Mononuclear cell (primary cell): ENCODE measurements around the gene SAMD10. TPM values are rescaled to one million over a fixed set of nuclear protein-coding genes. Genes with fewer than 3 reads are reported as not detected.
"Not testable (repeated sequence)": the region's sequence is repeated elsewhere in the genome, so short reads cannot be mapped to it uniquely, and the experiment has no call there.

ENCODE experiments used
- H3K27me3 ChIP-seq: 2 replicates; pipeline ENCODE4 v1.6.0; 2011; ENCODE audit warnings: low read length, control low read depth; ENCODE audit not compliant: insufficient read depth
- H3K4me1 ChIP-seq: 2 replicates; pipeline ENCODE4 v1.5.1; 2011; ENCODE audit warnings: mild to moderate bottlenecking, low read length, control low read depth; ENCODE audit not compliant: insufficient read depth
- H3K4me3 ChIP-seq: 2 replicates; pipeline ENCODE4 v1.5.1; 2011; ENCODE audit warnings: mild to moderate bottlenecking, low read length, moderate library complexity
- H3K9me3 ChIP-seq: 2 replicates; pipeline ENCODE4 v1.5.1; 2011; ENCODE audit warnings: low read depth, mild to moderate bottlenecking, control low read depth, low read length
- total RNA-seq: library from RNA; depleted of rRNA; stranded (reverse); fragments of >200 nt; gene quantifications from one replicate; pipeline ENCODE4 v1.2.3, GENCODE V29; 2012

SAMD10 gene
- total RNA-seq, 1 donor, result 2.3 TPM

DNA sequence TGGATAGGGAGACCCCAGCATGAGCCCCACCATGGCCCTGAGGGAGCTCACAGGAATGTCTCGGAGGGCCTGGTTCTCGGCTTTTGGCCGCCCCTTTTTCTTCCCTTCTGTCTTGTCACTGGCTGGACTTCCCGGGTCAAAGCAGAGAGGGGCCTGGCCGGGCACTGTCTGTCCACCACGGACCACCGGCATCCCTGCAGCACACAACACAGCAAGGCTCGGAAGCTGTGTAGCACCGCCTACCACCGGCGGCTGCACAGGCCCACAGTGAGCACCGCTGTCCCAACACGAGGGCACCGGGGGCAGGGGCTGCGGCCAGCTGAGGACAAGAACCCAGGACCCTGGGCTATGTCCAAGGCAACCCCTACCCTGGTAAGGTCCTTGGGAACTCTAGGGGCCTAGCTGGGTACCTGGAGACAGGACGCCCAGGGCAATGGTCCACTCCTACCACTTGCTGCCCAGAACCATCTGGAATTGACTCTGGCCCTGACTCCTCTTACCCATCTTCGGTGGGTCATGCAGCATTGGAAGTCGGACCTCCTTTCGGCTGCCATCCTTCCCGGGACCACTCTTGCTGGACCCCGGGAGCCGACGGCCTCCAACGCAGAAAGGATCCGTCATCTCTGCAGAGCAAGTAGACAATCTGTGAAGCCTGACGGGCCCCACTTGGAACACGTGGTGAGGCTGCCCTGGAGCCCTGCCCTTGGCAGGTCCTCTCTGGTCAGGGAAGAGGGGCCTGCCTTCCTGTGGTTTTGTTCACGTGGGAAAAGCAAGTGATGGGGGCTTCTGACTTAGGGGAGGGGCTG, 11.9 kb downstream of the SAMD10 start:
- Histone ChIP-seq H3K4me3 (no peak overlapping the region), H3K27me3 (no peaks in the 10 kb centered on the region), H3K4me1 (peaks cover 13% of the 10 kb centered on the region), H3K9me3 (no peaks in the 10 kb centered on the region)

DNA sequence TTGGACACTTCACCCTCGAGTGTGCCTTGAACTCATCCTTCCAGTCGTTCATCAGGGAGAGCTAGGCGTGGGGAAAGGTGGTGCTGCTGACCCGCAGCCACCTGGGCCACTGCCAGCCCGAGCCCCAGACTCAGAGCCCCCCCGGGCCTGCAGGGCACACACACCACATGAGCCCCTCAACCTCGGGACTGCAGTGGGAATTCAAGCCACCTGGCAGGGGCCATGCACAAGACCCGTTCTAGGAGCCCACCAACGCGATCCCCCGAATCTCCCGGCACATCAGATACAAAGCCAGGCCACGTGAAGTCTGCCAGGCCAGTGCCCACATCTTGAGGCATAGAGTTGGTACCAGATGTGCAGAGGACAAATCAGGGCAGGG, 12.5 kb downstream of the SAMD10 start:
- H3K9me3 ChIP-seq, result no peaks in the 10 kb centered on the region
- no peak overlapping the region for H3K4me3 ChIP-seq
- H3K27me3 ChIP-seq, result no peaks in the 10 kb centered on the region
- H3K4me1 ChIP-seq, result peaks cover 13% of the 10 kb centered on the region

DNA sequence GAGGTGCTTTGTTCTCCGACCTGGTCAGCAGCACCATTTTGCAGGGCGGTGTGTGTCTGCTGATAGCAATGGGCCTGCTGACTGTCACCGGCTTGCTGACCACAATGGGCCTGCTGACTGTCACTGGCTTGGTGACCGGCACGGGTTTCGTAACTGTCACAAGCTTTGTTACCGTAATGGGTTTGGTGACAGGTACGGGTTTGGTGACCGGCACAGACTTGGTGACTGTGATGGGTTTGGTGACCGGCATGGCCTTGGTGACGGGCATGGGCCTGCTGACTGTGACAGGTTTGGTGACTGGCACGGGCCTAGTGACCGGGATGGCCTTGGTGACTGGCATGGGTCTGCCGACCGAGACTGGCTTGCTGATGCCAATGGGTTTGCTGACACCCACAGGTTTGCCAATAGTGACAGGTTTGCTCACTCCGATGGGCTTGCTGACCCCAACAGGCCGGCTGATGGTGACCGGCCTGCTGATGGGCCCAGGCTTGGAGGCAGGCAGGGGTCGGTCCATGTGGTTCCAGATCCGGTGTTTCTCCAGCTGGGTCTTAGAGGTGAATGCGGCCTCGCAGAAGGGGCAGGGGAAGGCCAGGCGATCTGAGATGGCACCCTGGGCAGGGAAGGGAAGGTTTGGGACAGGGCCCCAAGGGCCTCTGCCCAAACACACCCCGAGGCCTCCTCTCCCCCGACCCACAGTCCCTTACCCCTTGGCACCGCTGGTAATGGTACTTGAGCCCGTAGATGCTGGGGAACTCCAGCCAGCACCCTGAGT, 13.1 kb downstream of the SAMD10 start:
- H3K4me3 ChIP-seq, result no peak overlapping the region
- H3K4me1 ChIP-seq, result peaks cover 13% of the 10 kb centered on the region
- H3K27me3 ChIP-seq, result no peaks in the 10 kb centered on the region
- H3K9me3 ChIP-seq, result no peaks in the 10 kb centered on the region

DNA sequence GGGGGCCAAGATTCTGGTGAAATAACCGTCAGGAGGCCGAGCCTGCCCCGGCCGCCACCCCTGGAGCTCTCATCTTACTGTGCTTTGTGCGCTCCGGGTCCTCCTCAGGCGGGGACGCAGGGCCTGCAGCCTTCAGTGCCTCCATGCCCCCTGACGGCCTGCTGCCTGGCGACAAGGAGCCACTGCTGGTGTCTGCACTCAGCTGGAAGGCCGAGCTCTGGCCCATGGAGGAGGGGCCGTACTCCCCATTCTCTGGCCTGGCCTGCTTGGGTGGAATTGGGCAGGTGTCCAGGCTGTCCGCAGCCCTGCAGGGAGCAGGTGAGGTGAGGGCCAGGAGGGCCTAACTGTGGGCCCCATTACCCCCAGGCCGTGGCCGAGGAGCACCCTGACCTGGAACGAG, 15.0 kb downstream of the SAMD10 start:
- no peak overlapping the region for H3K4me3 ChIP-seq
- peaks cover 8% of the 10 kb centered on the region for H3K4me1 ChIP-seq
- no peaks in the 10 kb centered on the region for H3K9me3 ChIP-seq
- H3K27me3 ChIP-seq, result no peaks in the 10 kb centered on the region

DNA sequence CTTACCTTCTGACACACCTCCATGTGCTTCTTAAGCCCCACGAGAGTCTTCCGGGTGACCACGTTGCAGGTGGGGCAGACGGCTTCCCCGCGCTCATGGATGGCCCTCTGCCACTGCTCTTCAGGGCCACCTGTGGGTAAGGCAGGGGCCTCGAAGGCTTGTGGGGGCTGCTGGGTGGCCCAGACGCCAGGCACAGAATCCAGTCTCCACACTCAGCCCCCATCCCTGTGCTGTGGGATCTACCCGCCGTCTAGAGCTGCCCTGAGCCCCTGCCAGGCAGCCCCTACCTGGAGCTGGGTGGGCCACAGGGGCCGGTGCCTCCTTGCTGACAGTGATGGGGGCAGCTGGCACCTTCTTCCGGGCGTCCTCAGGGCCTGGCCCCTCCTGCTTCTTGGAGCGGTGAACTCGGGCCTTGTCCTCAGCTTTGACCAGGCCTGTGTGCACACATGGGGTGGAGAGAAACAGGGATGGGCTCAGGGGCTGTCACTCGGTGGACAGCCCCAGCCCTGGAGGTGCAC, 15.6 kb downstream of the SAMD10 start:
- H3K27me3 ChIP-seq, result no peaks in the 10 kb centered on the region

DNA sequence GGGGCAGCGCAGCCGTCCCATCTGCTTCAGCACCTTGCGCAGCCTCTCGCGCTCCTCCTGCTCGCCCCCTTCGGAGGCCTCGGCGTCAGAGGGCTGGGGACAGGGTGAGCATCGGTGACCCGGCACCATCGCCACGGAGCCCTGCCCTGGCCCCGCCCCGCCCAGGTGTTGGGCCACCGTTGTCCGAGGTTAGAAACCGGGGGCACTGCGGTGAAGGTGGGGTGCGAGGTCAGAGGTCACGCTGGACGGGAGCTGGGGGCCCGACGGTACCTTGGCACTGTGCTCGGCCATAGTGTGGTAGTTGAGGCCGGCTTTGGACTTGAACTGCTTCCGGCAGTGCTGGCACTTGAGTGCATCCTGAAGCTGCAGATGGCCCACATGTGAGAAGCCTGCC, 16.1 kb downstream of the SAMD10 start:
- Histone ChIP-seq H3K4me3 (no peak overlapping the region), H3K27me3 (no peaks in the 10 kb centered on the region), H3K4me1 (no peaks in the 10 kb centered on the region), H3K9me3 (no peaks in the 10 kb centered on the region)

More for the DNA sequence above, 15.6 kb downstream of the SAMD10 start:
- Histone ChIP-seq H3K4me3 (no peak overlapping the region), H3K4me1 (peaks cover 4% of the 10 kb centered on the region), H3K9me3 (no peaks in the 10 kb centered on the region)

DNA sequence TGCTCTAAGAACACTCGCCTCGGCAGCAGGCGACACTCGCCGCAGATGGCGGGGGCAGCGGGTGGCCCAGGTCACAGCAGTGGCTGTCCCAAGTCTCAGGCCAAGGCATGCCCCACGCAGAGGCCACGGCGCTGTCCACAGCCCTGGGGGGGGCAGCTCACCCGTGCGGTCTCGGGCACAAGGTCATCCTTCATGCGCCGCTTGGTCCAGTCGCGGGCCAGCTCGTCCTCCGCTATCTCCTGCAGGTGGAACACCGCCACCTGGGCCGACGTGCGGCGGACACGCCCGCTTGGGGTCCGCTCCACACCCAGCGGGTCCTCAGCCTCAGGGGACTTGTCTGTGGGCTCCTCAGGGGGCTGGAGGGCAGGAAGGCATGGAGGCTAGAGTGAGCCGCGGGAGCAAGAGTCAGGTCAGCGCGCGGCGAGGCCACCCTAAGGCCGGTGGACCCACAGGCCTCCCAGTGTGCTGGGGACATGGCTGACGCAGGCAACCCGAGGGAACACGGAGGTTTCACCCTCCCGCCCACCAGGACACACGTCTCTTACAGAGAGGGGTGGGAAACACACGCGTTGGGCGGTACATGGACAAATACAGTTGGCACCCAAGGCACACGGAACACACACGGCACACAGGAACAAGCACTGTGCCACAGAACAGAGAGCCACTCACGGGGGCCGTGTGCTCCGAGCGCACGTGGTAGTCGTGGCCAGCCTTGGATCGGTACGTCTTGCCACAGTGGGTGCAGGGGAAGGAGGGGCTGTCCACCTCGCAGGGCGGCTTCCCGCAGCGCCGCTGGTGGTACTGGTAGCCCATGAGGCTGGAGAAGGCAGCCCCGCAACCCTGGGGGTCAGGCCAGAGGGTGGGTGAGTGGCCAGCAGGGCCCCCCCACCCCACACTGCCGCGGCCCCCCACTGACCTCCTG, 16.8 kb downstream of the SAMD10 start:
- no peaks in the 10 kb centered on the region for H3K27me3 ChIP-seq
- H3K4me1 ChIP-seq, result no peaks in the 10 kb centered on the region
- no peak overlapping the region for H3K4me3 ChIP-seq
- H3K9me3 ChIP-seq, result no peaks in the 10 kb centered on the region

DNA sequence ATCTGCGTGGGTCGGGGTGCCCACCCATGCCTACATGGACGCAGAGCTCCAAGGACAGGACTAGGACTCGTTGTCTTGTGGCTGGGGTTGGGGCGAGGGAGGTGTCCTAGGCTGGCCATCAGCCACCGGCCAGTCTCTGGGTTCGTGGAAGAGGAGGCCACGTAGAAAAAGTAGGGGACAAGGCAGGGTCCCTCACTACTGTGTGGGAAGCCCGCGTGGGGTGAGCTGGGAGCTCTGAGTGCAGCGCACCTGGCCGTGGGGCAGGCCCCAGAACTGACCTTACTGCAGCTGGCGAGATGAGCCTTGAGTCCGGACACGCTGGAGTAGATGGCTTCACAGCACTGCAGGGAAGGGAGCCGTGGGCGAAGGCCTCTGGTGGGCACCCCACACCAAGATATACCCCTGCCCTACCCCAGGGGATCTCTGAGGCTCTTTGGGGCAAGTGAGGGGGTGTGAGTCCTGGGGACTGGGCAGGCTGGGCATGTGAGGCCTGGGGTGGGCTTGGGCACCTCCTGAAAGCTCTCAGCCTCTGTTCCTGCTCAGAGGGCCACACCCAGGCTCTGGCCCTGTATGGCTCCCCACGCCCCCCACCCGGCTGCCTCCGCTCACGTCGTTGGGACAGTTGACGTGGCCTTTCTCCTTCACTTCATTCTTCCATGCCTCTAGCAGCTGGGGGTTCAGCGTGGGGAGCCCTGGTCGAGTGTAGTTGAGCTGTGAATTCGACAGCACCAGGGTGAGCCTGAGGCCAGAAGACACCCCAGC, 17.6 kb downstream of the SAMD10 start:
- H3K4me3 ChIP-seq, result no peak overlapping the region
- no peaks in the 10 kb centered on the region for H3K27me3 ChIP-seq
- H3K4me1 ChIP-seq, result peaks cover 7% of the 10 kb centered on the region
- H3K9me3 ChIP-seq, result no peaks in the 10 kb centered on the region

DNA sequence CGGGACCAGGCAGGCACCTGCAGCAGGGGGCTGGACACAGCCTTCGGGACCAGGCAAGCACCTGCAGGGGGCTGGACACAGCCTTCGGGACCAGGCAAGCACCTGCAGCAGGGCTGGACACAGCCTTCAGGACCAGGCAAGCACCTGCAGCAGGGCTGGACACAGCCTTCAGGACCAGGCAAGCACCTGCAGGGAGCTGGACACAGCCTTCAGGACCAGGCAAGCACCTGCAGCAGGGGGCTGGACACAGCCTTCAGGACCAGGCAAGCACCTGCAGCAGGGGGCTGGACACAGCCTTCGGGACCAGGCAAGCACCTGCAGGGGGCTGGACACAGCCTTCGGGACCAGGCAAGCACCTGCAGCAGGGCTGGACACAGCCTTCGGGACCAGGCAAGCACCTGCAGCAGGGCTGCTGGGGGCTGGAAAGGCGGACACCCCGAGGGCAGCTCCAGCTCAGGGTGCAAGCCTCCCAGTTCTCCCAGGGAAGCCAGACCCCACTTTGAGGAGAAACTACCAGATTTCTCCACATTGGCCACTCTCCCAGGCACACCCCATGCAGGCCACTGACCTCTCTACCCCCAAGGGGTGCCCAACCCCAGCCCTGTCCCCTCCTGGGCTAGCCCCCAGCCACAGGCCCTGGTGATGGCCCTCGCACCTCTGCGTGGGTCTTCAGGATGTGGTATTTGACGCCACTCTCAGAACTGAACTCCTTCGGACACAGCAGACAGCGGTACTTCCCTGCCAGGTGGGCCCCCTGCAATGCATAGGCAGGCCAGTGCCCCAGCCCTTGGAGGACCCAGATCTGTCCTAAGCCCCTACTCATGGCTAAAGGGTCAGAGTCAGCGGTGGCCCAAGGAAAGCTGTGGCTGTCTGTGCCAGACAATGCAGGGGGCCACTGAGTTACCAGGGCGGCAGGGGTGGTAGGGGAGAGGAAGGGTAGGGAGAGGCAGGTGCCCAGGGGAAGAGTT, 18.5 kb downstream of the SAMD10 start:
- not testable (repeated sequence) for H3K27me3 ChIP-seq, H3K4me3 ChIP-seq, H3K9me3 ChIP-seq
- H3K4me1 ChIP-seq, result peaks cover 11% of the 10 kb centered on the region

DNA sequence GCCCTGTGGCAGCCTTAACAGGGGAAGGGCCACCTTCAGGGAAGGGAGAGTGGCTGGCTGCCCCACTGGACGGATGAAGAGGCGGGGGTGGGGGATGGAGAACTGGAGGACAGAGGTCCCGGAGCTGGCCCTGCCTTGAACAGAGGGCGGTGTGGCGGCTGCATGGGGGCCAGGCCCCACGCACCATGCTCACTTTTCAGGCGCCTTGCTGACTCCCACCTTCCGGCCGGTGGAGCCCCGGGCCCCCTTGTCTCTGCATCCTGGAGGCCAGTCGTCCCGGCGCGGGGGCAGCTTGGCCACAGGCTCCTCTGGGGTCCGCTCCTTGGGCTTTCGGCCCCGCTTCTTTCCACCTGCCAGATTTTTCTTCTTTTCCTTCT, 19.8 kb downstream of the SAMD10 start:
- no peaks in the 10 kb centered on the region for H3K27me3 ChIP-seq
- H3K9me3 ChIP-seq, result no peaks in the 10 kb centered on the region
- peaks cover 23% of the 10 kb centered on the region for H3K4me1 ChIP-seq
- no peak overlapping the region for H3K4me3 ChIP-seq

DNA sequence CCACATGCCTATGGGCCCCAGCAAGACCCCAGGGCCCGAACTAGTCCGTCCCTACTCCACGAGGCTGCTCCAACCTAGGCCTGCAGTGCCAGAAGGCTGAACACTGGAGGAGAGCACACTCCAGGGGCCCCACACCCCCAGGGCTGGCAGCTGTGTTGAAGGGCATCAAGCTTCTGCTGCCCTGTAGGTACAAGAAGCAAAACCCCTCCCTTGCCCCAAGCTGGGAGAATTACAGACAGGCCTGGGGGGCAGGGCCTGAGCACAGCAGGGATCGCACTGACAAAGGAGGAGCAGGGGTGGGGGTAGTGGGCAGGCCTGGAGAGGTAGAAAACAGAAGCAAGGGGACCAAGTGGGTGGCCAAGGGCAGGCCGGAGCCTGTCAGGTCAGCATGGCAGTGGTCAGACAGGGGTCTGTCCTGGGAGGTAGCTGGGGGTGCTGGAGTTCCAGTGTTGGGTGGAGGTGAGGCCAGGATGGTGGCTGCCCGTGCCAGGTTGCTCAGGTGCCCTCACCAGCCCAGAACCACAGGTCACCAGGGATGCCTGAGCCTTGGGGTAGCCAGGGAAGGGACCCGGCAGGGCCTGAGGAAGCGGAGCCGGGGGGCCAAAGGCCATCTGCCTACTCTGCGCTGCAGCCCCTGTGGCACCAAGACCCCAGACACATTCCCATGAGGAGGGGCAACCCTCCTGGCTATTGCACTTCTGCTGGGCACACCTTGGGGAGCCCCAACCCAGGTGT, 20.3 kb downstream of the SAMD10 start:
- Histone ChIP-seq H3K9me3 (no peaks in the 10 kb centered on the region), H3K4me3 (no peak overlapping the region), H3K27me3 (no peaks in the 10 kb centered on the region), H3K4me1 (peaks cover 29% of the 10 kb centered on the region)

DNA sequence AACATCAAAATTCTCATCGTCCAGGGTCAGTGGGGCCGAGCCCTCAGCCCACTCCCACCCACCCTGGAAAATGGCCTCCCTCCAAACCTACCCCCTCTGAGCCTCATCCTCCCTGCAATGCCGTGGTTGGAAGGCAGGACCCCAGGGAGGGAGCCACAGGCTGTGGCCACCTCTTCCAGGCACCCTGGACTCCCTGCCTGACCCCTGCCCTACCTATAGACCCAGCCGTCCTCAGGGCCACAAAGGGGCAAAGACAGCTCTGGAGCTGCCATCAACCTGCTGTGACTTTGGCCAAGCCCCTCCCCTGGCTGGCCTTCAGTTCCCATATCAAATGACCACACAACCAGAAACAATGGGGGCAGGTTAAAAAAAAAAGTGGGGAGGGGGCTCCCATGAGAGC, 21.0 kb downstream of the SAMD10 start:
- H3K9me3 ChIP-seq, result no peaks in the 10 kb centered on the region
- H3K27me3 ChIP-seq, result no peaks in the 10 kb centered on the region
- H3K4me3 ChIP-seq, result no peak overlapping the region
- H3K4me1 ChIP-seq, result peaks cover 34% of the 10 kb centered on the region
